Right cardiac atrium (tissue), 5 donors: Measurements from ENCODE around the gene TK1. TPM values are rescaled to one million over a fixed set of nuclear protein-coding genes. Genes with fewer than 3 reads are reported as not detected.
"Not testable (repeated sequence)": the region's sequence is repeated elsewhere in the genome, so short reads cannot be mapped to it uniquely, and the experiment has no call there.

Experiments used
- ATAC-seq, 2 donors: fragments of 200-7000 bp; cut with Tn5 transposase; one replicate each; pipeline versions ENCODE4 v1.8.0 to v1.9.1; 2020; ENCODE audit warnings: moderate library complexity in 2 of 2, mild to moderate bottlenecking in 1 of 2
- DNase-seq, 3 donors: peaks; one replicate each; pipeline ENCODE4 v3.0.0-alpha.2; 2020
- H3K27ac ChIP-seq: one replicate; pipeline ENCODE4 v1.5.1; 2013; ENCODE audit warnings: mild to moderate bottlenecking, low read length, control low read depth, moderate library complexity
- H3K27me3 ChIP-seq: one replicate; pipeline ENCODE4 v1.6.1; 2013; ENCODE audit not compliant: control insufficient read depth, insufficient read depth
- H3K4me1 ChIP-seq: one replicate; pipeline ENCODE4 v1.6.1; 2013; ENCODE audit warnings: low read length; ENCODE audit not compliant: control insufficient read depth, insufficient read depth
- H3K4me3 ChIP-seq: one replicate; pipeline ENCODE4 v1.5.1; 2013; ENCODE audit warnings: low read length, control low read depth
- H3K9me3 ChIP-seq: one replicate; pipeline ENCODE4 v1.6.1; 2013; ENCODE audit warnings: low read length; ENCODE audit not compliant: control insufficient read depth
- WGBS: extraction: QIAGEN DNeasy Blood & Tissue Kit; methylation state at CpG from one replicate; pipeline ENCODE4 v1.1.7; 2013; 5-methylcytosine and 5-hydroxymethylcytosine counted together
- intact Hi-C, 4 donors: fragments of 100-400 bp; cut with DNase I; formaldehyde crosslinking; loops; one replicate each; pipeline versions ENCODE4 v1.11.0 to v1.14.0; 2022 to 2023
- polyA plus RNA-seq: library from polyadenylated mRNA; stranded (reverse); fragments of 200-250 nt; gene quantifications from one replicate; pipeline ENCODE4 v1.2.3, GENCODE V29; 2013
- total RNA-seq, 4 donors: library from RNA; stranded (reverse); fragmentation: NEBNext Ultra II Directional; extraction: Animal tissue kit (Norgen Biotek cat#: 25700); gene quantifications; one replicate each; pipeline ENCODE4 v1.2.1, GENCODE V29; 2021
- donor health status: healthy with polysubstance abuse.
- donor health status: DM: no; HTN: yes; CAD: no.
- donor health status: DM: no; HTN: no; CAD: no.
- donor health status: DM: no; HTN: yes; CAD: no; lungs with severe emphysema.
- donor health status: DM: yes; HTN: yes; CAD: no.

TK1 gene
- total and polyA plus RNA-seq, 5 donors, result 0.51 to 5.2 (median 1.2) TPM

GRCh38 chr17:78146471-78146869 lies 40.4 kb downstream of the TK1 start:
- 96% methylated on average over 7 of the region's 7 CpGs for WGBS
- Histone ChIP-seq H3K4me1 (peaks cover 17% of the 10 kb centered on the region), H3K27ac (no peak overlapping the region), H3K9me3 (no peaks in the 10 kb centered on the region), H3K27me3 (no peaks in the 10 kb centered on the region), H3K4me3 (no peak overlapping the region)
- intact Hi-C loops, result no loop called here
- DNase-seq (no peak), ATAC-seq (no peak)

GRCh38 chr17:78144736-78145641 lies 41.9 kb downstream of the TK1 start:
- Histone ChIP-seq H3K4me3 (no peak overlapping the region), H3K27ac (peak overlapping the region; percentile 63), H3K9me3 (no peaks in the 10 kb centered on the region), H3K27me3 (no peaks in the 10 kb centered on the region), H3K4me1 (peaks cover 15% of the 10 kb centered on the region)
- DNase-seq (peak; percentile 39 to 86 (median 80)), ATAC-seq (peak; percentile 1 to 8)
- WGBS, result 45% methylated on average over 18 of the region's 18 CpGs
- intact Hi-C loops, result no loop called here

DNA sequence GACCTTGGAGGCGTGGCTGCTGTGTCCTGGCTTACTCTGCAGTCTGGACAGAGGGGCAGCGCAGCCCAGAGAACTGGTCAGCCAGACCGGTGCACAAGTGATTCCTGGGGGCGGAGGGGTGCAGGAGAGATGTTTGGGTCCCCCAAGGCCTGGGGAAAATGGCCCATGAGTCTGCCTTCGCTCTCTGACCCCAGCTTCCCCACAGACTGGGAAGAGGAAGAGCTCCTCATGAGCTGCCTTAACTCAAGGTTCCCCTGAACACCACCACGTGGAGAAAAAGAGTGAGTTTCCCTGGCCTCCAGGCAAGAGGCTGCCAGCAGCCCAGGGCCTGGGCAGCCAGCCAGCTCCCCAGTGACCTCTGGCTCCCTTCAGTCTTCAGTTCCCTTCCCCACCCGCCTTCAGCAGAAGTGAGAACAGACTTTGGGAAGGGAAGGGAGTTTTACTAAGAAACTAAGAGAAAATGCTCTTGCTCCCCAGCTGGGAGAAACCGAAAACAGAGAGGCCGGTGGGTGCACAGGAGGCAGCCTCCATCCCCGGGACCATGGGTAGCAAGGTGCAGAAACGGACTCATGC lies 42.6 kb downstream of the TK1 start:
- peak; percentile 88 to 96 (median 95) for DNase-seq

GRCh38 chr17:78143214-78144146 lies 43.4 kb downstream of the TK1 start:
- intact Hi-C loops, result no loop called here
- DNase-seq, result no peak
- Histone ChIP-seq H3K27ac (no peak overlapping the region), H3K4me3 (no peak overlapping the region), H3K9me3 (no peaks in the 10 kb centered on the region), H3K4me1 (peaks cover 15% of the 10 kb centered on the region), H3K27me3 (no peaks in the 10 kb centered on the region)
- 90% methylated on average over 21 of the region's 21 CpGs for WGBS
- no peak for ATAC-seq

More for the DNA sequence above, 42.6 kb downstream of the TK1 start:
- Histone ChIP-seq H3K27ac (peak overlapping the region; percentile 63), H3K27me3 (no peaks in the 10 kb centered on the region), H3K4me1 (peaks cover 15% of the 10 kb centered on the region), H3K9me3 (no peaks in the 10 kb centered on the region), H3K4me3 (no peak overlapping the region)
- 37% methylated on average over 11 of the region's 11 CpGs for whole genome bisulfite sequencing
- intact Hi-C loops, result no loop called here
- peak; percentile 63 to 76 for ATAC-seq

GRCh38 chr17:78142119-78142861 lies 44.6 kb downstream of the TK1 start:
- no peak overlapping the region for H3K27ac ChIP-seq
- H3K9me3 ChIP-seq, result no peaks in the 10 kb centered on the region
- H3K4me1 ChIP-seq, result peaks cover 15% of the 10 kb centered on the region
- WGBS, result 80% methylated on average over 16 of the region's 16 CpGs
- no peak overlapping the region for H3K4me3 ChIP-seq
- intact Hi-C loops, result no loop called here
- ATAC-seq (no peak), DNase-seq (no peak)
- H3K27me3 ChIP-seq, result no peaks in the 10 kb centered on the region

GRCh38 chr17:78141437-78142118 lies 45.3 kb downstream of the TK1 start:
- Histone ChIP-seq H3K27ac (no peak overlapping the region), H3K9me3 (no peaks in the 10 kb centered on the region), H3K4me3 (no peak overlapping the region), H3K27me3 (no peaks in the 10 kb centered on the region), H3K4me1 (peaks cover 15% of the 10 kb centered on the region)
- intact Hi-C loops, result no loop called here
- ATAC-seq (no peak), DNase-seq (no peak)
- WGBS, result 83% methylated on average over 20 of the region's 20 CpGs

DNA sequence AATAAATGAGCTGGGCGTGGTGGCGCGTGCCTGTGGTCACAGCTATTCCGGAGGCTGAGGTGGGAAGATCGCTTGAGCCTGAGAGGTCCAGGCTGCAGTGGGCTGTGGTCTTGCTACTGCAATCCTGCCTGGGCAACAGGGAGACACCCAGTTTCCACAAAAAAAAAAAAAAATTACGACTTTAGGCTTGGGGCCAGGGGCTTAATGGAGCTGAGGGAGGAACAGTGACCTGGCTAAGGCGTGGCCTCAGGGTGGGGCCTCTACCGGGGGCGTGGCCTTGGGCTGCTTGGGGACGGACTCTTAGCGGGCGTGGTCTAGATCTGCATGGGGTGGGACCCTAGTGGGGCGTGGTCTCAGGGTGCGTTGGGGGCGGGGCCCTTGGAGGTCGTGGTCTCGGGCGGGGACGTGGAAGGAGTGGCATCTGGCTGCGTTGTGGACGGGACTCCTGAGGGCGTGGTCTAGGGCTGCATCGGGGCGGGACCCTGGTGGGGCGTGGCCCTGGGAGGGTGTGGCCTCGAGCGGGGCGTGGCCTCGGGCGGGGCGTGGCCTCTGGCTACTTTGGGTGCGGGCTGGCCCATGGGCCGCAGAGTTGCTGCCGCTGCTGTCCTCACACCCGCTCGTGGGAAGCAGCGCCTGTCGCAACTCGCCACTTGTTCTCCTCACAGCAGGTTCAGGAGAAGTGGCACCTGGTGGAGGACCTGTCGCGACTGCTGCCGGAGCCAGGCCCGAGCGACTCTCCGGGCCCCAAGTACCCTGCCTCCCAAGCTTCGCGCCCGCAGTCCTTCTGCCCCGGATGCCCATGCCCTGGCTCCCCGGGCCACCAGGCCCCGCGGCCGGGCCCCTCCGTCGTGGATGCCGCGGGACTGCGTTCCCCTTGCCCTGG lies 46.4 kb downstream of the TK1 start:
- DNase-seq (peak; percentile 94 to 97 (median 96)), ATAC-seq (peak; percentile 84 to 92)
- 33% methylated on average over 58 of the region's 58 CpGs for WGBS
- no peaks in the 10 kb centered on the region for H3K9me3 ChIP-seq
- peaks cover 14% of the 10 kb centered on the region for H3K4me1 ChIP-seq
- H3K27me3 ChIP-seq, result no peaks in the 10 kb centered on the region
- no peak overlapping the region for H3K27ac ChIP-seq
- intact Hi-C loops, result no loop called here
- no peak overlapping the region for H3K4me3 ChIP-seq

- H3K4me3 ChIP-seq, DNase-seq, H3K4me1 ChIP-seq, H3K27me3 ChIP-seq, H3K9me3 ChIP-seq, intact Hi-C loops, H3K27ac ChIP-seq, ATAC-seq: not testable (repeated sequence)
- 92% methylated on average over 12 of the region's 12 CpGs for WGBS
These were observed 47.0 kb downstream of the TK1 start for GRCh38 chr17:78139861-78140168.

- no peaks in the 10 kb centered on the region for H3K9me3 ChIP-seq
- ATAC-seq, result no peak
- H3K4me3 ChIP-seq, result no peak overlapping the region
- 85% methylated on average over 17 of the region's 17 CpGs for WGBS
- no peaks in the 10 kb centered on the region for H3K4me1 ChIP-seq
- H3K27me3 ChIP-seq, result no peaks in the 10 kb centered on the region
- H3K27ac ChIP-seq, result no peak overlapping the region
- no peak for DNase-seq
- intact Hi-C loops, result no loop called here
These were observed 48.4 kb downstream of the TK1 start for GRCh38 chr17:78138204-78139060.
